ENCODE measurements around the gene HSPD1. TPM values are rescaled to one million over a fixed set of nuclear protein-coding genes. Genes with fewer than 3 reads are reported as not detected.

Gene HSPD1
- total RNA-seq, 1 donor from 2014 or later, result 329 TPM

GRCh38 chr2:197504000-197504399 is 4.4 kb upstream of the HSPD1 start:
- Mint-ChIP-seq H3K4me1 (ENCODE audit: low read depth, unreplicated experiment) (peaks cover 7% of the 10 kb centered on the region), H3K27me3 (ENCODE audit: low read depth, unreplicated experiment) (no peaks in the 10 kb centered on the region), H3K36me3 (ENCODE audit: low read depth, unreplicated experiment) (peaks cover 5% of the 10 kb centered on the region), H3K9me3 (ENCODE audit: unreplicated experiment) (no peaks in the 10 kb centered on the region), H3K4me3 (ENCODE audit: unreplicated experiment) (no peak overlapping the region), H3K27ac (ENCODE audit: unreplicated experiment) (no peak overlapping the region)
- H3K79me2 ChIP-seq (ENCODE audit: insufficient read depth, low read length), result peaks cover 44% of the 10 kb centered on the region
- H4K20me1 ChIP-seq (ENCODE audit: insufficient read depth, low read length), result peaks cover 17% of the 10 kb centered on the region
- H3K4me3 ChIP-seq (ENCODE audit: insufficient read depth, low read depth, low read length), result no peak overlapping the region
- no peak for TF ChIP-seq EZH2 (IDR thresholded peaks at IDR 0.05; ENCODE audit: insufficient read depth, low read length)
- TF ChIP-seq CTCF (IDR thresholded peaks at IDR 0.05; ENCODE audit: insufficient read depth, low read depth, low read length), result no peak
- H3K9ac ChIP-seq (ENCODE audit: low read length), result no peak overlapping the region
- no peak overlapping the region for H2AFZ ChIP-seq (ENCODE audit: low read depth, low read length)
- H3K27ac ChIP-seq (ENCODE audit: low read depth, low read length), result no peak overlapping the region
- H3K36me3 ChIP-seq (ENCODE audit: insufficient read depth, low read length), result peaks cover 19% of the 10 kb centered on the region
- H3K27me3 ChIP-seq (ENCODE audit: insufficient read depth, low read length), result no peaks in the 10 kb centered on the region
- H3K4me2 ChIP-seq (ENCODE audit: low read length), result no peak overlapping the region
- no peaks in the 10 kb centered on the region for H3K9me3 ChIP-seq (ENCODE audit: insufficient read depth, low read depth, low read length)
- DNase-seq (ENCODE audit: low read depth), result no peak
- FAIRE-seq, result no peak
- peaks cover 5% of the 10 kb centered on the region for H3K4me1 ChIP-seq (ENCODE audit: insufficient read depth, low read length)

GRCh38 chr2:197502685-197503084 is 3.0 kb upstream of the HSPD1 start:
- Mint-ChIP-seq H3K4me1 (ENCODE audit: low read depth, unreplicated experiment) (peaks cover 14% of the 10 kb centered on the region), H3K36me3 (ENCODE audit: low read depth, unreplicated experiment) (peaks cover 5% of the 10 kb centered on the region), H3K4me3 (ENCODE audit: unreplicated experiment) (no peak overlapping the region), H3K27me3 (ENCODE audit: low read depth, unreplicated experiment) (no peaks in the 10 kb centered on the region), H3K27ac (ENCODE audit: unreplicated experiment) (peak overlapping the region; percentile 63), H3K9me3 (ENCODE audit: unreplicated experiment) (no peaks in the 10 kb centered on the region)
- H3K9me3 ChIP-seq (ENCODE audit: insufficient read depth, low read depth, low read length), result no peaks in the 10 kb centered on the region
- peaks cover 23% of the 10 kb centered on the region for H3K36me3 ChIP-seq (ENCODE audit: insufficient read depth, low read length)
- no peak overlapping the region for H2AFZ ChIP-seq (ENCODE audit: low read depth, low read length)
- H3K4me1 ChIP-seq (ENCODE audit: insufficient read depth, low read length), result peaks cover 9% of the 10 kb centered on the region
- no peak for DNase-seq (ENCODE audit: low read depth)
- FAIRE-seq, result no peak
- no peak overlapping the region for H3K9ac ChIP-seq (ENCODE audit: low read length)
- TF ChIP-seq EZH2 (IDR thresholded peaks at IDR 0.05; ENCODE audit: insufficient read depth, low read length) (no peak), CTCF (IDR thresholded peaks at IDR 0.05; ENCODE audit: insufficient read depth, low read depth, low read length) (no peak)
- no peak overlapping the region for H3K4me3 ChIP-seq (ENCODE audit: insufficient read depth, low read depth, low read length)
- no peak overlapping the region for H3K27ac ChIP-seq (ENCODE audit: low read depth, low read length)
- no peaks in the 10 kb centered on the region for H3K27me3 ChIP-seq (ENCODE audit: insufficient read depth, low read length)
- no peak overlapping the region for H3K4me2 ChIP-seq (ENCODE audit: low read length)
- peaks cover 58% of the 10 kb centered on the region for H3K79me2 ChIP-seq (ENCODE audit: insufficient read depth, low read length)
- H4K20me1 ChIP-seq (ENCODE audit: insufficient read depth, low read length), result peaks cover 30% of the 10 kb centered on the region

GRCh38 chr2:197502201-197502600 is 2.6 kb upstream of the HSPD1 start:
- H3K9me3 Mint-ChIP-seq (ENCODE audit: unreplicated experiment), result no peaks in the 10 kb centered on the region
- no peak overlapping the region for H2AFZ ChIP-seq (ENCODE audit: low read depth, low read length)
- peak overlapping the region; percentile 63 for H3K27ac Mint-ChIP-seq (ENCODE audit: unreplicated experiment)
- H3K36me3 Mint-ChIP-seq (ENCODE audit: low read depth, unreplicated experiment), result peaks cover 6% of the 10 kb centered on the region
- no peaks in the 10 kb centered on the region for H3K9me3 ChIP-seq (ENCODE audit: insufficient read depth, low read depth, low read length)
- H3K27me3 ChIP-seq (ENCODE audit: insufficient read depth, low read length), result no peaks in the 10 kb centered on the region
- H3K4me3 Mint-ChIP-seq (ENCODE audit: unreplicated experiment), result peak overlapping the region; percentile 95
- no peaks in the 10 kb centered on the region for H3K27me3 Mint-ChIP-seq (ENCODE audit: low read depth, unreplicated experiment)
- FAIRE-seq (no peak), DNase-seq (ENCODE audit: low read depth) (no peak)
- peak overlapping the region; percentile 29 for H3K4me3 ChIP-seq (ENCODE audit: insufficient read depth, low read depth, low read length)
- no peak overlapping the region for H3K9ac ChIP-seq (ENCODE audit: low read length)
- H3K4me1 ChIP-seq (ENCODE audit: insufficient read depth, low read length), result peaks cover 10% of the 10 kb centered on the region
- peaks cover 35% of the 10 kb centered on the region for H4K20me1 ChIP-seq (ENCODE audit: insufficient read depth, low read length)
- H3K4me2 ChIP-seq (ENCODE audit: low read length), result peak overlapping the region; percentile 85
- no peak for TF ChIP-seq EZH2 (IDR thresholded peaks at IDR 0.05; ENCODE audit: insufficient read depth, low read length)
- H3K36me3 ChIP-seq (ENCODE audit: insufficient read depth, low read length), result peaks cover 23% of the 10 kb centered on the region
- no peak overlapping the region for H3K27ac ChIP-seq (ENCODE audit: low read depth, low read length)
- peaks cover 62% of the 10 kb centered on the region for H3K79me2 ChIP-seq (ENCODE audit: insufficient read depth, low read length)
- H3K4me1 Mint-ChIP-seq (ENCODE audit: low read depth, unreplicated experiment), result peaks cover 19% of the 10 kb centered on the region

Data from astrocyte (in vitro differentiated cells and primary cell).